Measurements from ENCODE around the gene JAGN1.
"Not testable (repeated sequence)": the region's sequence is repeated elsewhere in the genome, so short reads cannot be mapped to it uniquely, and the experiment has no call there.

The JAGN1 gene

GRCh38 chr3:9848860-9849259 is 41.5 kb upstream of the JAGN1 start:
- CTCF ChIA-PET: interaction anchor here (1.0 to 1.5 kb wide), 2 partner anchors 29 to 66 kb away, joined by 3 to 5 read pairs; no protein-coding TSS in a partner anchor
- WGBS (ENCODE audit: insufficient coverage): no CpG with 5 or more reads among the region's 4 CpGs

GRCh38 chr3:9851383-9851782 is 39.0 kb upstream of the JAGN1 start:
- H3K4me1 ChIP-seq (ENCODE audit: control extremely low read depth in 1 of 4, control insufficient read depth in 4 of 4, insufficient read depth in 4 of 4, low read length in 3 of 4); POLR2A ChIA-PET; H3K36me3 ChIP-seq (ENCODE audit: control insufficient read depth in 4 of 4, insufficient read depth in 4 of 4, low read length in 3 of 4); DNase-seq; H3K27me3 ChIP-seq (replicated peaks in 2 of 5; ENCODE audit: control insufficient read depth in 4 of 5, insufficient read depth in 5 of 5, low read length in 4 of 5); H3K4me3 ChIP-seq (ENCODE audit: control insufficient read depth in 1 of 7, extremely low read depth in 1 of 7, insufficient read depth in 4 of 7, low read depth in 2 of 7, low read length in 6 of 7); H3K27ac ChIP-seq (ENCODE audit: insufficient read depth in 1 of 2, low read depth in 1 of 2, low read length in 2 of 2, poor library complexity in 1 of 2, severe bottlenecking in 2 of 2); H3K9me3 ChIP-seq (ENCODE audit: control extremely low read depth in 1 of 5, control insufficient read depth in 4 of 5, insufficient read depth in 2 of 5, low read depth in 1 of 5, low read length in 4 of 5): not testable (repeated sequence)
- CTCF ChIA-PET: interaction anchor here (1.3 kb wide), 1 partner anchor 10 kb away, joined by 3 read pairs; no protein-coding TSS in a partner anchor
- 98% methylated on average over 5 of the region's 6 CpGs for WGBS (ENCODE audit: insufficient coverage)

More at GRCh38 chr3:9848860-9849259, 41.5 kb upstream of the JAGN1 start:
- DNase-seq: peak in 2 of 3 donors; percentile 62 to 67
- H3K27ac ChIP-seq (ENCODE audit: insufficient read depth in 1 of 2, low read depth in 1 of 2, low read length in 2 of 2, poor library complexity in 1 of 2, severe bottlenecking in 2 of 2); H3K4me3 ChIP-seq (ENCODE audit: control insufficient read depth in 1 of 7, extremely low read depth in 1 of 7, insufficient read depth in 4 of 7, low read depth in 2 of 7, low read length in 6 of 7); H3K36me3 ChIP-seq (ENCODE audit: control insufficient read depth in 4 of 4, insufficient read depth in 4 of 4, low read length in 3 of 4); H3K9me3 ChIP-seq (ENCODE audit: control extremely low read depth in 1 of 5, control insufficient read depth in 4 of 5, insufficient read depth in 2 of 5, low read depth in 1 of 5, low read length in 4 of 5); H3K27me3 ChIP-seq (replicated peaks in 2 of 5; ENCODE audit: control insufficient read depth in 4 of 5, insufficient read depth in 5 of 5, low read length in 4 of 5); POLR2A ChIA-PET: not testable (repeated sequence)
- H3K4me1 ChIP-seq (ENCODE audit: control extremely low read depth in 1 of 4, control insufficient read depth in 4 of 4, insufficient read depth in 4 of 4, low read length in 3 of 4): peaks cover 4 to 14% (median 9%) of the 10 kb centered on the region in 4 experiments

- H3K4me1 ChIP-seq (ENCODE audit: control extremely low read depth in 1 of 4, control insufficient read depth in 4 of 4, insufficient read depth in 4 of 4, low read length in 3 of 4); H3K36me3 ChIP-seq (ENCODE audit: control insufficient read depth in 4 of 4, insufficient read depth in 4 of 4, low read length in 3 of 4); H3K4me3 ChIP-seq (ENCODE audit: control insufficient read depth in 1 of 7, extremely low read depth in 1 of 7, insufficient read depth in 4 of 7, low read depth in 2 of 7, low read length in 6 of 7); H3K27me3 ChIP-seq (replicated peaks in 2 of 5; ENCODE audit: control insufficient read depth in 4 of 5, insufficient read depth in 5 of 5, low read length in 4 of 5); POLR2A ChIA-PET; DNase-seq; H3K27ac ChIP-seq (ENCODE audit: insufficient read depth in 1 of 2, low read depth in 1 of 2, low read length in 2 of 2, poor library complexity in 1 of 2, severe bottlenecking in 2 of 2); H3K9me3 ChIP-seq (ENCODE audit: control extremely low read depth in 1 of 5, control insufficient read depth in 4 of 5, insufficient read depth in 2 of 5, low read depth in 1 of 5, low read length in 4 of 5): not testable (repeated sequence)
- WGBS (ENCODE audit: insufficient coverage): 99% methylated on average over 6 of the region's 6 CpGs
- CTCF ChIA-PET: interaction anchor here (1.3 kb wide), 1 partner anchor 9 kb away, joined by 3 read pairs; no protein-coding TSS in a partner anchor
These were observed 38.5 kb upstream of the JAGN1 start for GRCh38 chr3:9851926-9852325.

GRCh38 chr3:9852528-9852927 is 37.9 kb upstream of the JAGN1 start:
- H3K4me1 ChIP-seq (ENCODE audit: control extremely low read depth in 1 of 4, control insufficient read depth in 4 of 4, insufficient read depth in 4 of 4, low read length in 3 of 4): no peaks in the 10 kb centered on the region
- no peaks in the 10 kb centered on the region for H3K9me3 ChIP-seq (ENCODE audit: control extremely low read depth in 1 of 5, control insufficient read depth in 4 of 5, insufficient read depth in 2 of 5, low read depth in 1 of 5, low read length in 4 of 5)
- ChIA-PET POLR2A (no interaction called here), CTCF (interaction anchor here (1.3 kb wide), 1 partner anchor 9 kb away, joined by 3 read pairs; no protein-coding TSS in a partner anchor)
- DNase-seq: no peak
- no peak overlapping the region for H3K27ac ChIP-seq (ENCODE audit: insufficient read depth in 1 of 2, low read depth in 1 of 2, low read length in 2 of 2, poor library complexity in 1 of 2, severe bottlenecking in 2 of 2)
- no peaks in the 10 kb centered on the region for H3K27me3 ChIP-seq (replicated peaks in 2 of 5; ENCODE audit: control insufficient read depth in 4 of 5, insufficient read depth in 5 of 5, low read length in 4 of 5)
- 98% methylated on average over 5 of the region's 6 CpGs for WGBS (ENCODE audit: insufficient coverage)
- no peak overlapping the region for H3K4me3 ChIP-seq (ENCODE audit: control insufficient read depth in 1 of 7, extremely low read depth in 1 of 7, insufficient read depth in 4 of 7, low read depth in 2 of 7, low read length in 6 of 7)
- no peaks in the 10 kb centered on the region for H3K36me3 ChIP-seq (ENCODE audit: control insufficient read depth in 4 of 4, insufficient read depth in 4 of 4, low read length in 3 of 4)

GRCh38 chr3:9854291-9854940 is 36.0 kb upstream of the JAGN1 start:
- H3K4me1 ChIP-seq (ENCODE audit: control extremely low read depth in 1 of 4, control insufficient read depth in 4 of 4, insufficient read depth in 4 of 4, low read length in 3 of 4); H3K4me3 ChIP-seq (ENCODE audit: control insufficient read depth in 1 of 7, extremely low read depth in 1 of 7, insufficient read depth in 4 of 7, low read depth in 2 of 7, low read length in 6 of 7); H3K9me3 ChIP-seq (ENCODE audit: control extremely low read depth in 1 of 5, control insufficient read depth in 4 of 5, insufficient read depth in 2 of 5, low read depth in 1 of 5, low read length in 4 of 5); H3K36me3 ChIP-seq (ENCODE audit: control insufficient read depth in 4 of 4, insufficient read depth in 4 of 4, low read length in 3 of 4); H3K27me3 ChIP-seq (replicated peaks in 2 of 5; ENCODE audit: control insufficient read depth in 4 of 5, insufficient read depth in 5 of 5, low read length in 4 of 5); H3K27ac ChIP-seq (ENCODE audit: insufficient read depth in 1 of 2, low read depth in 1 of 2, low read length in 2 of 2, poor library complexity in 1 of 2, severe bottlenecking in 2 of 2); POLR2A ChIA-PET; DNase-seq: not testable (repeated sequence)
- WGBS (ENCODE audit: insufficient coverage): 96% methylated on average over 7 of the region's 11 CpGs
- CTCF ChIA-PET: interaction anchor here (1.0 to 1.2 kb wide), 3 partner anchors 9 to 77 kb away, joined by 3 to 5 read pairs (median 4); no protein-coding TSS in a partner anchor

- WGBS (ENCODE audit: insufficient coverage): 100% methylated on average over 3 of the region's 3 CpGs
- ChIA-PET CTCF (no interaction called here), POLR2A (no interaction called here)
- no peak overlapping the region for H3K4me3 ChIP-seq (ENCODE audit: control insufficient read depth in 1 of 7, extremely low read depth in 1 of 7, insufficient read depth in 4 of 7, low read depth in 2 of 7, low read length in 6 of 7)
- no peaks in the 10 kb centered on the region for H3K9me3 ChIP-seq (ENCODE audit: control extremely low read depth in 1 of 5, control insufficient read depth in 4 of 5, insufficient read depth in 2 of 5, low read depth in 1 of 5, low read length in 4 of 5)
- no peaks in the 10 kb centered on the region for H3K27me3 ChIP-seq (replicated peaks in 2 of 5; ENCODE audit: control insufficient read depth in 4 of 5, insufficient read depth in 5 of 5, low read length in 4 of 5)
- DNase-seq: no peak
- H3K4me1 ChIP-seq (ENCODE audit: control extremely low read depth in 1 of 4, control insufficient read depth in 4 of 4, insufficient read depth in 4 of 4, low read length in 3 of 4): no peaks in the 10 kb centered on the region
- no peak overlapping the region for H3K27ac ChIP-seq (ENCODE audit: insufficient read depth in 1 of 2, low read depth in 1 of 2, low read length in 2 of 2, poor library complexity in 1 of 2, severe bottlenecking in 2 of 2)
- no peaks in the 10 kb centered on the region for H3K36me3 ChIP-seq (ENCODE audit: control insufficient read depth in 4 of 4, insufficient read depth in 4 of 4, low read length in 3 of 4)
These were observed 34.8 kb upstream of the JAGN1 start for GRCh38 chr3:9855594-9855993.

- DNase-seq: no peak
- Histone ChIP-seq H3K4me1 (ENCODE audit: control extremely low read depth in 1 of 4, control insufficient read depth in 4 of 4, insufficient read depth in 4 of 4, low read length in 3 of 4) (peaks cover 0 to 11% (median 6%) of the 10 kb centered on the region in 4 experiments), H3K36me3 (ENCODE audit: control insufficient read depth in 4 of 4, insufficient read depth in 4 of 4, low read length in 3 of 4) (no peaks in the 10 kb centered on the region), H3K4me3 (ENCODE audit: control insufficient read depth in 1 of 7, extremely low read depth in 1 of 7, insufficient read depth in 4 of 7, low read depth in 2 of 7, low read length in 6 of 7) (no peak overlapping the region), H3K27me3 (replicated peaks in 2 of 5; ENCODE audit: control insufficient read depth in 4 of 5, insufficient read depth in 5 of 5, low read length in 4 of 5) (no peaks in the 10 kb centered on the region), H3K27ac (ENCODE audit: insufficient read depth in 1 of 2, low read depth in 1 of 2, low read length in 2 of 2, poor library complexity in 1 of 2, severe bottlenecking in 2 of 2) (no peak overlapping the region), H3K9me3 (ENCODE audit: control extremely low read depth in 1 of 5, control insufficient read depth in 4 of 5, insufficient read depth in 2 of 5, low read depth in 1 of 5, low read length in 4 of 5) (no peaks in the 10 kb centered on the region)
- 99% methylated on average over 11 of the region's 12 CpGs for WGBS (ENCODE audit: insufficient coverage)
- ChIA-PET POLR2A (no interaction called here), CTCF (interaction anchor here (0.9 kb wide), 1 partner anchor 14 kb away, joined by 3 read pairs; no protein-coding TSS in a partner anchor)
These were observed 30.8 kb upstream of the JAGN1 start for GRCh38 chr3:9859530-9860025.
